Heart right ventricle (tissue), 16 donors: Measurements from ENCODE around the gene BTBD9. TPM values are rescaled to one million over a fixed set of nuclear protein-coding genes. Genes with fewer than 3 reads are reported as not detected.

Source experiments
- ATAC-seq, 8 donors: fragments of 200-7000 bp; cut with Tn5 transposase; one replicate each; pipeline ENCODE4 v1.9.1; 2020; ENCODE audit warnings: mild to moderate bottlenecking in 8 of 8, moderate library complexity in 8 of 8, moderate number of reproducible peaks in 1 of 8
- DNase-seq, 2 donors: peaks; one replicate each; pipeline ENCODE4 v3.0.0-alpha.2; 2020
- H3K27ac ChIP-seq, 10 donors: fragments of 200-600 bp; sonication (generic) in 2 of 10; one replicate each; pipeline versions ENCODE4 v1.5.0 to v1.8.0; 2020 to 2022; ENCODE audit warnings: mild to moderate bottlenecking in 3 of 10
- H3K27me3 ChIP-seq, 7 donors: fragments of 200-600 bp; one replicate each; pipeline ENCODE4 v1.8.0; 2021 to 2022; ENCODE audit warnings: mild to moderate bottlenecking in 2 of 7
- H3K36me3 ChIP-seq, 9 donors: fragments of 200-600 bp; sonication (generic) in 1 of 9; one replicate each; pipeline versions ENCODE4 v1.5.0 to v1.8.0; 2020 to 2022; ENCODE audit warnings: mild to moderate bottlenecking in 2 of 9
- H3K4me1 ChIP-seq, 9 donors: fragments of 200-600 bp; sonication (generic) in 1 of 9; one replicate each; pipeline versions ENCODE4 v1.5.0 to v1.8.0; 2020 to 2022; ENCODE audit warnings: mild to moderate bottlenecking in 4 of 9
- H3K4me3 ChIP-seq, 10 donors: fragments of 200-600 bp; sonication (generic) in 2 of 10; one replicate each; pipeline versions ENCODE4 v1.5.0 to v1.8.0; 2020 to 2022; ENCODE audit warnings: mild to moderate bottlenecking in 7 of 10, moderate library complexity in 2 of 10
- H3K9me3 ChIP-seq, 11 donors: fragments of 200-600 bp in 10 of 11; sonication (generic) in 2 of 11; one replicate each; pipeline versions ENCODE4 v1.5.0 to v1.8.0; 2013 to 2022; ENCODE audit warnings: mild to moderate bottlenecking in 2 of 11, control low read depth in 1 of 11, moderate library complexity in 1 of 11
- CTCF ChIP-seq, 9 donors: fragments of 200-600 bp; sonication (generic) in 2 of 9; IDR thresholded peaks; one replicate each; pipeline versions ENCODE4 v1.5.0 to v1.8.0; 2021 to 2022; ENCODE audit warnings: antibody characterized with exemption in 9 of 9, mild to moderate bottlenecking in 5 of 9, moderate library complexity in 1 of 9
- WGBS, 2 donors: extraction: QIAGEN DNeasy Blood & Tissue Kit; methylation state at CpG; one replicate each; pipeline ENCODE4 v1.1.7; 2013; ENCODE audit warnings: inconsistent platforms in 1 of 2; 5-methylcytosine and 5-hydroxymethylcytosine counted together
- intact Hi-C, 10 donors: fragments of 100-400 bp; cut with DNase I; formaldehyde crosslinking; loops; one replicate each; pipeline versions ENCODE4 v1.11.1 to v1.14.2; 2022
- polyA plus RNA-seq, 2 donors: library from polyadenylated mRNA; stranded (reverse); fragments of 200-250 nt; gene quantifications; one replicate each; pipeline ENCODE4 v1.2.3, GENCODE V29; 2013
- total RNA-seq, 10 donors: library from RNA; stranded (reverse); fragmentation: NEBNext Ultra II Directional in 3 of 10; extraction: Animal tissue kit (Norgen Biotek cat#: 25700) in 3 of 10; gene quantifications; one replicate each; pipeline versions ENCODE4 v1.2.1 to v1.2.4, GENCODE V29; 2021 to 2023
- donor health status: Arrhythmogenic right ventricular cardiomyopathy.
- donor health status: ischemic (EF 13 %, LVEDD 7.1; RV severe dilation, severe dysfunction).
- donor health status: healthy with polysubstance abuse.
- donor health status: DM: no; HTN: yes; CAD: no.
- donor health status: DM: no; HTN: no; CAD: no.
- donor health status: ischemic (EF 25% LVEDD 6.9; RV normal size, moderate dysfunction).
- donor health status: ischemic (EF 25% LVEDD 5.7; RV mildly dilated, moderate dysfunction).
- donor health status: healthy.
- donor health status: DM: yes; HTN: yes; CAD: no.
- donor health status: Ischemic cardiomyopathy.
- donor health status: ischemic (EF 35%, LVEDD 5.7; RV mildly dilated, moderate dysfunction).
- donor health status: nonischemic (EF 11% LVEDD 7.7; RV severe dilation, severe dysfunction).
- donor health status: DM: yes; HTN: yes; CAD: no.
- donor health status: PGD.
- donor health status: ischemic (EF 29% LVEDD 5.4; RV normal size, mild dysfunction).
- donor health status: nonischemic (EF 23%, LVEDD 6.1; RV moderate dilation, normal function).

BTBD9 gene
- total and polyA plus RNA-seq, 12 donors = 4.2 to 27.7 (median 18.3) TPM

- no peak for DNase-seq
- no peaks in the 10 kb centered on the region for H3K27me3 ChIP-seq
- no peak for TF ChIP-seq CTCF (IDR thresholded peaks at IDR 0.05)
- peaks cover 0 to 6% (median 0%) of the 10 kb centered on the region in 9 donors for H3K36me3 ChIP-seq
- 86 to 97% methylated on average over 14 of the region's 14 CpGs for WGBS, 2 donors
- H3K27ac ChIP-seq = no peak overlapping the region
- no peaks in the 10 kb centered on the region for H3K9me3 ChIP-seq
- H3K4me1 ChIP-seq = peaks cover 0 to 18% (median 5%) of the 10 kb centered on the region in 9 donors
- ATAC-seq = no peak
- intact Hi-C loops = no loop called here
- H3K4me3 ChIP-seq = no peak overlapping the region
Measured at GRCh38 chr6:38158762-38159350, 480.9 kb downstream of the BTBD9 start.

GRCh38 chr6:38157905-38158304, 481.8 kb downstream of the BTBD9 start:
- peaks cover 0 to 23% (median 5%) of the 10 kb centered on the region in 9 donors for H3K4me1 ChIP-seq
- peaks cover 0 to 16% (median 4%) of the 10 kb centered on the region in 9 donors for H3K36me3 ChIP-seq
- no peak for TF ChIP-seq CTCF (IDR thresholded peaks at IDR 0.05)
- H3K9me3 ChIP-seq = no peaks in the 10 kb centered on the region
- H3K27me3 ChIP-seq = no peaks in the 10 kb centered on the region
- intact Hi-C loops = no loop called here
- no peak overlapping the region for H3K4me3 ChIP-seq
- DNase-seq (no peak), ATAC-seq (no peak)
- H3K27ac ChIP-seq = no peak overlapping the region
- WGBS, 2 donors = 81 to 88% methylated on average over 11 of the region's 11 CpGs

- no peak for TF ChIP-seq CTCF (IDR thresholded peaks at IDR 0.05)
- intact Hi-C loops = no loop called here
- Histone ChIP-seq H3K4me3 (no peak overlapping the region), H3K4me1 (peaks cover 0 to 23% (median 5%) of the 10 kb centered on the region in 9 donors), H3K27ac (no peak overlapping the region), H3K9me3 (no peaks in the 10 kb centered on the region), H3K36me3 (peaks cover 0 to 25% (median 12%) of the 10 kb centered on the region in 9 donors), H3K27me3 (no peaks in the 10 kb centered on the region)
- ATAC-seq = no peak
- 94 to 96% methylated on average over 10 of the region's 10 CpGs for WGBS, 2 donors
- DNase-seq = no peak
Measured at GRCh38 chr6:38156818-38157565, 482.7 kb downstream of the BTBD9 start.

GRCh38 chr6:38155621-38156204, 484.0 kb downstream of the BTBD9 start:
- TF ChIP-seq CTCF (IDR thresholded peaks at IDR 0.05) = no peak
- intact Hi-C loops = no loop called here

More at GRCh38 chr6:38155621-38156204, 484.0 kb downstream of the BTBD9 start:
- Histone ChIP-seq H3K36me3 (peaks cover 0 to 36% (median 12%) of the 10 kb centered on the region in 9 donors), H3K4me3 (no peak overlapping the region), H3K4me1 (peaks cover 0 to 23% (median 5%) of the 10 kb centered on the region in 9 donors), H3K9me3 (no peaks in the 10 kb centered on the region), H3K27ac (peak overlapping the region in 3 of 10 donors; percentile 15 to 44 (median 31)), H3K27me3 (no peaks in the 10 kb centered on the region)
- no peak for DNase-seq
- 70 to 81% methylated on average over 6 of the region's 6 CpGs for WGBS, 2 donors
- no peak for ATAC-seq
